Stimulated activated naive CD4-positive, alpha-beta T cell treated with Interleukin-2 at 50 U/mL for 16 hours (primary cell): ENCODE results near the gene RREB1.

Source experiments
- DNase-seq: peaks from one replicate; lab custom pipeline; 2025; lab: John Stamatoyannopoulos, UW

RREB1 gene

GRCh38 chr6:7163661-7164071, 55.9 kb downstream of the RREB1 start:
- DNase-seq: no peak

- DNase-seq: no peak
Measured at GRCh38 chr6:7164536-7165001, 56.8 kb downstream of the RREB1 start.

DNA sequence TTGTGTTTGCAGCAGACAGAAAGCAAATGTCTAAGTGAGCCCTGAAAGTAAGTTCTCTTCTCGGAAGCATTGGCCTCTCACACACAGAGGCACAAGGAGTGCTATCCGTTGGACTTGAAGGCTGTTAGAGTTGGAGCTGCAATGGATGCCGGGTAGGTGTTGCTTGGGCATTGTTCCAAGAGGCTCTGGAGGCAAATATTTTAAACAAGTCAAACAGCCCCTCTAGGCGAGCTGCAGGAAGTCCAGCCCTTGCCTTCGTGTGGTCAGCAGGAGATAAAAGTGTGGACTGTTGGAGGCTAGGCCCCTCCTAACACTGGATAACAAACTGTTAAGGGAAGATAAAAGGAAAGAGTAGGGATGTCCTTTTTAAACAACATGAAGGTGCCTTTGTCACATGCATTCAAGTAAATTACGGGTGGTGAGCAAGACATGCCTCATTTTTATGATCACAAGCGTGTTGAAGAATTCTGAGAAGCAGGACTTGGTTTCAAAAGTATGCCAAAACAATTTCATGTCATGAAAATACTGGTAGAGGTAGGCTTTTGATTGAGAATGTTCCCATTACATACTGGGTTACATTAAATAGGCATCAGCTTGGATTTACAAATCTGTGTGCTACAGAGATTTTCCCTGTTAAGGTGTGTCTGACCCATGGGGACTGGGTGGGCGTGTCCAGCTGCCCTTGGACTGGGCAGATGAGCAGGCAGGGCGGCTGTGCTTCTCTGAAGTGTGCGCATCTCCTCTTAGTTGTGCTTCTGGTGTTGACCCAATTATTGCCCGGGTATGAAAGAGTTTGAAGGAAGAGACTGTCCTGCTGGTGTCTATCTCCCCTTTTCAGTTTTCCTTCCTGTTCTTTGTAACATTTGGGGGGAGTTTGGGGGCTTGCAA, 57.5 kb downstream of the RREB1 start:
- no peak for DNase-seq

- no peak for DNase-seq
Measured at GRCh38 chr6:7165890-7166267, 58.1 kb downstream of the RREB1 start.

DNA sequence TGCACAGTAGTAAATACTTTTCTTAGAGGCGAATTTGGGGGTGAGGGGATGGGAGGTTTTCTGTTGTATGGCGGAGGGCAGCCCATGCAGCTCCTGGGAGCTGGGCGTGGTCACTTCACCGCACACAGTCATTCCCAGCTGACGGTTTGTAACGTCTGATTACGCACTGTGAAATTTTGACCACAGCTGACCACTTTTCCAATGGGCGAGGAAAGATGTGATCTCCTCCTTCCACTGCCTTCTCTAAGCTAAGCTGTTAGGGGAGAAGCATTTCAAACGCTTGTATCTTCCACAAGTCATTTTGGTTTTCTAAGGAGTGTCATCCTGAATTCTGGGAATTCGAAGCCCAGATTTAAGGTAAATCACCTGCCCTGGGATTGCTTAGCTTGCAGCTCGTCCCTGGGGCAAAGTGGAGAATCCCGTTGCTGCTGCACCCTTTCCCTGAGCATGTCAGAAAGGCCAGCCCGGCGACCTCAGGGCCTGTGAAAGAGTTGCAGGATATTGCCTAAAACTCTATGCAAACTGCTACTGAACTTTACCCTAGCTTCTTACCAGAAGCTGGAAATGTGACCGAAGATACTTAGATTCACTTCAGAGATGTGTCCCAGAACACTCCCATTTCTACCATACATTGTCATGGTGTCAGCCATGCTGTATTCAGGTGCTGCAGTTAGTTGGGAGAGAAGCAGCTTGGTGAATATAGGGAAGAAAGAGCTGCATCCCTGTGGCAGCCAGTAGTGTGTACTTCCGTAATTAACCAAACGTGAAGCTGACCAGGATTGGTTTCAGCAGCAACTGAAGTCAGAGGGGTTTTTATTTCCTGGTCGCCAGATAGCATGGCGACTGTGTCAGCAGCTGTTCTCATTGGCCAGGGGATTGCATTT, 58.9 kb downstream of the RREB1 start:
- DNase-seq: no peak

GRCh38 chr6:7169296-7169721, 61.5 kb downstream of the RREB1 start:
- no peak for DNase-seq

DNA sequence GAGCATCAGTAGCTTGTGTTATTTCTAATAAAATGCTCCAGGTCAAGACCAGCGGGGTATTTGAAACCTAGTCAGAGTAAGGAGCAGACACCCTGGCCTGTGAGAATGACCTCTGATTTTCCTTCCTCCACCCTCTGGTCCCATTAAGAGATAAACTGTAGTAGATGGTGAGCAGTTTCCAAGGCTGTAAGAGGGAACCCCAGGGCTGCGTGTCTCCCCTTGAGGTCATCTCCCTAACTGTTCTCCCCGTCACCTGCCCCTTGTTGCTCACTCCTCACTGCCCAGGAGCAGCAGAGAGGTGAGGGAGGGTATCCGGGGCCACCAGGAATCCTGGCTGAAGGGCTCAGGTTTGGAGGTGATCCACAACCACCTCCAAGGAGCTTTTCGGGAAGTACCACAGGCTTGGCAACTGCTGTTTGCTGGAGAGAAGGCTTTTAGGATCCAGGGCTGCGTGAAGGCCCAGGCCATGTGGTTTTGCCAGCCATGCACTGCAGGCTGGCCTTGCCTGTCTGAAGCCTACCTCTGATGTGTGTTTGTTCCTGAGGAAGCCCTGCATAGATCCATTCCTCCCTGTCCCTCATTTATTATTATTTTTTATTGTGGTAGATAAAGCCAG, 62.5 kb downstream of the RREB1 start:
- DNase-seq: no peak

GRCh38 chr6:7171119-7171518, 63.4 kb downstream of the RREB1 start:
- no peak for DNase-seq

DNA sequence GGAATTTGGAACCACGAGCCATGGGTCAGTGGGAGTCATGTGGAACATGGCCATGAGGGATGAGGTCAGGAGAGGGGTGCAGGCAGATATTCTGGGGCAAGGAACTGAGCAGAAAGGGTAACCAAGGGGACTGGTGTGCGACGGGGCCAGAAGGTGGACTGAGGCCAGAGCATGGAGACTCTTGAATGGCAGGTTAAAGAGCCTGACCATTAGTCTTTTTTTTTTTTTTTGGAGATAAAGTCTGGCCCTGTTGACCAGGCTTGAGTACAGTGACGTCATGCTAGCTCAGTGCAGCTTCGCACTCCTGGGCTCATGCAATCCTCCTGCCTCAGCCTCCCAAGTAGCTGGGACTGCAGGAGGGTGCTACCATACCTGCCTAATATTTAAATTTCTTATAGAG, 64.0 kb downstream of the RREB1 start:
- DNase-seq: no peak

GRCh38 chr6:7172649-7173048, 64.9 kb downstream of the RREB1 start:
- no peak for DNase-seq

- no peak for DNase-seq
Measured at GRCh38 chr6:7173843-7174503, 66.2 kb downstream of the RREB1 start.

DNA sequence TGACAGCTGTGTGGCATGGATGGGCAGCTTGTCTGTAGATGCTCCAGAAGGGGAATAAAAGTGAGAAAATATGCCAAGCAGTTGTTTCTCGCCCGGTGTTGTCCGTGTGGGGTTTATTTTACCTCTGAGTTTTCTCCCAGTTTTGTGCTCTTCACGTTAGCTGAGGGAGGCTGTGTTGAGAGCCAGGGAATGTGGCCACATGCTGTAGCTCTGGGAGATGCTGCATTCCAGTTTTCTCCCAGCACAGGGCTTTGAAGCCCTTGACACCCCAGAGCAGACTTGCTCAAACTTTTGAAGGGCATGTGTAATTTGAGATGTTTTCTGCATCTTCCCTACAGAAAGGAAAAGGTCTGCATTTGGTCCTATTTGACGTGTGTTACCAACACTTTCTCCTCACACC, 67.7 kb downstream of the RREB1 start:
- DNase-seq: no peak

- DNase-seq: no peak
Measured at GRCh38 chr6:7176208-7176607, 68.4 kb downstream of the RREB1 start.

GRCh38 chr6:7178280-7178679, 70.5 kb downstream of the RREB1 start:
- no peak for DNase-seq

GRCh38 chr6:7180751-7181150, 73.0 kb downstream of the RREB1 start:
- no peak for DNase-seq

DNA sequence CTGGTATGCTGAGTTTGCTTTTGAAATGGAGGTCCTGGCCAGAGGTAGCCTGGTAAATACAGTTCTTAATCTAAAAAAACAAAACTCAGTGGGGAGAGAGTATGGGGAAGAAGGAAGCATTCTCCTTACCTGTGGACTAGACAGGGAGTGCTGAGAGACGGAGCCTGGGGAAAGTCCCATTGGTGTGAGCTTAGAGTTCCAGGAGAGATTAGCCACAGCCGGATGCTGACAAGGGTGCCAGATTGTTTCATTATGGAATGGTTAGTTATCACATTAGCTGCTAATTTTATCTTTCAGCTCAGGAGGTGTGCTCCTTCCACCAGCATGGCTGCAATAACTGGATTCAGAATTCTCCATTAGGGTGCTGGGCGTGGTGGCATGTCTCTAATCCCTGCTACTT, 75.9 kb downstream of the RREB1 start:
- no peak for DNase-seq

DNA sequence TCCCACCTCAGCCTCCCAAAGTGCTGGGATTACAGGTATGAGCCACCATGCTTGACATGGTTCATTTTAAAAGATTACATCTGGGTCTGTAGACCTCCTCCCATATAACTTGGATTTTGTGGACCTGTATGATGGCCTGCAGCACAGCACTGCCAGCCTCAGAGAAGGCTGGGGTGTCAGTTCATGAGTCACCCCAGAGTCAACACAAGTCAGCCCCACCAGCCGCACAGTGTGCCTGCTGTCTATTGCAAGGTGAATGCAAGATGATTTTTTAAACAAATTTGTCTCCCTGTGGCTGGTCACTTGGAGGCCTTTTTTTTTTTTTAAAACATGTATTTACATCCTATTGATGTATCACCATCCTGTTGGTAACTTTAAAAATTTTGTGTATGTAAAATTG, 76.7 kb downstream of the RREB1 start:
- no peak for DNase-seq

- DNase-seq: no peak
Measured at GRCh38 chr6:7185561-7185960, 77.8 kb downstream of the RREB1 start.

GRCh38 chr6:7188492-7188891, 80.7 kb downstream of the RREB1 start:
- no peak for DNase-seq

- DNase-seq: no peak
Measured at GRCh38 chr6:7189101-7189758, 81.5 kb downstream of the RREB1 start.

- no peak for DNase-seq
Measured at GRCh38 chr6:7190791-7191190, 83.0 kb downstream of the RREB1 start.
